H9 (cell line): ENCODE measurements around the gene DOK6. TPM values are rescaled to one million over a fixed set of nuclear protein-coding genes. Genes with fewer than 3 reads are reported as not detected.

ENCODE experiments used
- DNase-seq: peaks from one replicate; pipeline ENCODE4 v3.0.0-alpha.2; 2017
- H2AFZ ChIP-seq: one replicate; pipeline ENCODE4 v1.6.1; 2013; ENCODE audit warnings: mild to moderate bottlenecking, low read length, control low read depth, moderate library complexity
- H2AK5ac ChIP-seq: 2 replicates; pipeline ENCODE4 v1.6.1; 2013; ENCODE audit warnings: low read length, control low read depth, mixed read lengths; ENCODE audit not compliant: insufficient read length
- H2BK120ac ChIP-seq: one replicate; pipeline ENCODE4 v1.6.1; 2013; ENCODE audit warnings: low read depth, mild to moderate bottlenecking, low read length, control low read depth, inconsistent platforms; ENCODE audit not compliant: poor library complexity, severe bottlenecking
- H2BK12ac ChIP-seq: 2 replicates; pipeline ENCODE4 v1.6.1; 2013; ENCODE audit warnings: low read length, control low read depth, mixed read lengths, low read depth; ENCODE audit not compliant: insufficient read length
- H2BK15ac ChIP-seq: 2 replicates; pipeline ENCODE4 v1.6.1; 2013; ENCODE audit warnings: low read depth, low read length, control low read depth
- H2BK20ac ChIP-seq: one replicate; pipeline ENCODE4 v1.6.1; 2013; ENCODE audit warnings: low read depth, mild to moderate bottlenecking, low read length, control low read depth, inconsistent platforms; ENCODE audit not compliant: poor library complexity, severe bottlenecking
- H2BK5ac ChIP-seq: 2 replicates; pipeline ENCODE4 v1.6.1; 2013; ENCODE audit warnings: low read length, control low read depth, mixed read lengths; ENCODE audit not compliant: insufficient read length
- H3K14ac ChIP-seq: 2 replicates; pipeline ENCODE4 v1.6.1; 2013; ENCODE audit warnings: low read length, control low read depth; ENCODE audit not compliant: insufficient read depth
- H3K18ac ChIP-seq: 2 replicates; pipeline ENCODE4 v1.6.1; 2013; ENCODE audit warnings: low read depth, mild to moderate bottlenecking, mixed read lengths, low read length, control low read depth; ENCODE audit not compliant: insufficient read length
- H3K23ac ChIP-seq: 2 replicates; pipeline ENCODE4 v1.6.1; 2013; ENCODE audit warnings: low read length, control low read depth, mixed read lengths, low read depth; ENCODE audit not compliant: insufficient read length
- H3K23me2 ChIP-seq: 2 replicates; pipeline ENCODE4 v1.6.1; 2013; ENCODE audit warnings: low read depth, mild to moderate bottlenecking, mixed read lengths, low read length, control low read depth; ENCODE audit not compliant: insufficient read length, poor library complexity, severe bottlenecking
- H3K27ac ChIP-seq: 2 replicates; pipeline ENCODE4 v1.5.1; 2013; ENCODE audit warnings: low read length, control low read depth, mixed read lengths, low read depth; ENCODE audit not compliant: insufficient read length
- H3K27me3 ChIP-seq: 2 replicates; pipeline ENCODE4 v1.6.1; 2013; ENCODE audit warnings: low read length, control low read depth, inconsistent platforms; ENCODE audit not compliant: insufficient read depth
- H3K4ac ChIP-seq: 2 replicates; pipeline ENCODE4 v1.6.1; 2013; ENCODE audit warnings: low read depth, mild to moderate bottlenecking, control low read depth, inconsistent platforms, low read length, moderate library complexity
- H3K4me1 ChIP-seq: 2 replicates; pipeline ENCODE4 v1.6.1; 2013; ENCODE audit warnings: low read length, control low read depth, inconsistent platforms; ENCODE audit not compliant: insufficient read depth
- H3K4me2 ChIP-seq: 2 replicates; pipeline ENCODE4 v1.6.1; 2013; ENCODE audit warnings: low read length, control low read depth, mixed read lengths; ENCODE audit not compliant: insufficient read length, insufficient read depth
- H3K56ac ChIP-seq: 2 replicates; pipeline ENCODE4 v1.6.1; 2013; ENCODE audit warnings: low read depth, mild to moderate bottlenecking, mixed read lengths, low read length, control low read depth; ENCODE audit not compliant: insufficient read length
- H3K79me1 ChIP-seq: 2 replicates; pipeline ENCODE4 v1.6.1; 2013; ENCODE audit warnings: low read depth, mild to moderate bottlenecking, moderate library complexity, low read length, control low read depth, inconsistent platforms; ENCODE audit not compliant: insufficient read depth, poor library complexity, severe bottlenecking
- H3K79me2 ChIP-seq: 2 replicates; pipeline ENCODE4 v1.6.1; 2013; ENCODE audit warnings: low read length, control low read depth, inconsistent platforms; ENCODE audit not compliant: insufficient read depth
- H3K9ac ChIP-seq: 2 replicates; pipeline ENCODE4 v1.6.1; 2013; ENCODE audit warnings: low read length, control low read depth, mixed read lengths; ENCODE audit not compliant: insufficient read length; ENCODE audit errors: extremely low read depth
- H3K9me3 ChIP-seq: one replicate; pipeline ENCODE4 v1.6.1; 2013; ENCODE audit warnings: low read depth, low read length, inconsistent platforms; ENCODE audit not compliant: control insufficient read depth
- H3T11ph ChIP-seq: one replicate; pipeline ENCODE4 v1.6.1; 2013; ENCODE audit warnings: mild to moderate bottlenecking, low read length, control low read depth, inconsistent platforms
- H4K20me1 ChIP-seq: one replicate; pipeline ENCODE4 v1.6.1; 2013; ENCODE audit not compliant: control insufficient read depth, insufficient read length, insufficient read depth
- H4K5ac ChIP-seq: 2 replicates; pipeline ENCODE4 v1.6.1; 2013; ENCODE audit warnings: low read depth, mild to moderate bottlenecking, mixed read lengths, low read length, control low read depth; ENCODE audit not compliant: insufficient read length
- H4K8ac ChIP-seq: replicated peaks from 2 replicates; pipeline ENCODE4 v1.6.1; 2013; ENCODE audit warnings: low read length, control low read depth, mixed read lengths, low read depth; ENCODE audit not compliant: insufficient read length
- H4K91ac ChIP-seq: 2 replicates; pipeline ENCODE4 v1.6.1; 2013; ENCODE audit warnings: low read depth, mild to moderate bottlenecking, moderate library complexity, mixed read lengths, low read length, control low read depth; ENCODE audit not compliant: insufficient read length
- H3K27ac Mint-ChIP-seq, 3 experiments: 2 replicates in 2 of 3; 3 replicates in 1 of 3; pipeline ENCODE4 v1.8.0; 2020 to 2021; ENCODE audit warnings: mixed read lengths in 3 of 3, mild to moderate bottlenecking in 1 of 3, moderate library complexity in 1 of 3
- H3K27me3 Mint-ChIP-seq: 2 replicates; pipeline ENCODE4 v1.8.0; 2021; ENCODE audit warnings: low read depth, mild to moderate bottlenecking, moderate library complexity, mixed read lengths
- H3K36me3 Mint-ChIP-seq, 3 experiments: 2 replicates in 2 of 3; 3 replicates in 1 of 3; pipeline ENCODE4 v1.8.0; 2020 to 2021; ENCODE audit warnings: low read depth in 3 of 3, mixed read lengths in 3 of 3; ENCODE audit not compliant: insufficient read depth in 1 of 3
- H3K4me1 Mint-ChIP-seq, 2 experiments: 2 replicates each; pipeline ENCODE4 v1.8.0; 2020; ENCODE audit warnings: mixed read lengths in 2 of 2
- H3K4me3 Mint-ChIP-seq, 2 experiments: 2 replicates in 1 of 2; 3 replicates in 1 of 2; pipeline ENCODE4 v1.8.0; 2020 to 2021; ENCODE audit warnings: mild to moderate bottlenecking in 2 of 2, mixed read lengths in 2 of 2, moderate library complexity in 1 of 2
- H3K9me3 Mint-ChIP-seq, 2 experiments: 2 replicates in 1 of 2; 3 replicates in 1 of 2; pipeline ENCODE4 v1.8.0; 2020; ENCODE audit warnings: mild to moderate bottlenecking in 2 of 2, mixed read lengths in 2 of 2, moderate library complexity in 1 of 2
- CTCF ChIP-seq: fragments of 200-600 bp; sonication (generic); conservative IDR thresholded peaks from 3 replicates; pipeline ENCODE4 v1.8.0; 2021; ENCODE audit warnings: antibody characterized with exemption, mild to moderate bottlenecking
- WGBS: extraction: QIAGEN DNeasy Blood & Tissue Kit; methylation state at CpG from one replicate; pipeline ENCODE4 v1.1.7; 2013; ENCODE audit warnings: missing lambda C conversion rate, low lambda C conversion rate, mixed read lengths; ENCODE audit not compliant: insufficient read length; ENCODE audit errors: extremely low coverage; 5-methylcytosine and 5-hydroxymethylcytosine counted together
- total RNA-seq: library from RNA; stranded (reverse); gene quantifications from 2 replicates; pipeline ENCODE4 v1.2.1, GENCODE V29; 2021

DOK6 gene
- total RNA-seq, 1 experiment from 2014 or later: 0.20 TPM

GRCh38 chr18:69455125-69455524 is 54.4 kb downstream of the DOK6 start:
- WGBS: no CpG with 5 or more reads among the region's 1 CpG
- no peak for DNase-seq
- Mint-ChIP-seq H3K27ac (no peak overlapping the region), H3K36me3 (no peaks in the 10 kb centered on the region), H3K27me3 (no peaks in the 10 kb centered on the region), H3K4me1 (no peaks in the 10 kb centered on the region), H3K9me3 (peaks cover 0 to 3% of the 10 kb centered on the region in 2 experiments; a peak in 2 of 5 replicates), H3K4me3 (no peak overlapping the region)
- Histone ChIP-seq H4K20me1 (no peaks in the 10 kb centered on the region), H3T11ph (no peak overlapping the region), H3K27me3 (no peaks in the 10 kb centered on the region), H3K23me2 (no peaks in the 10 kb centered on the region), H3K79me2 (no peaks in the 10 kb centered on the region), H2BK5ac (no peak overlapping the region), H3K18ac (no peak overlapping the region), H3K9me3 (no peaks in the 10 kb centered on the region), H3K4ac (no peak overlapping the region), H2AK5ac (no peak overlapping the region), H2BK12ac (no peak overlapping the region), H4K8ac (no peak overlapping the region), H3K23ac (no peak overlapping the region), H3K56ac (no peak overlapping the region), H4K91ac (no peak overlapping the region), H2BK120ac (no peak overlapping the region), H4K5ac (no peak overlapping the region), H2BK20ac (no peak overlapping the region), H2AFZ (no peak overlapping the region), H3K9ac (no peak overlapping the region), H3K79me1 (no peaks in the 10 kb centered on the region), H3K27ac (no peak overlapping the region), H3K14ac (no peak overlapping the region), H2BK15ac (no peak overlapping the region), H3K4me1 (no peaks in the 10 kb centered on the region), H3K4me2 (no peak overlapping the region)
- no peak for TF ChIP-seq CTCF
